Gastroesophageal sphincter (tissue), 4 donors: ENCODE data around the gene MLH3. TPM values are rescaled to one million over a fixed set of nuclear protein-coding genes. Genes with fewer than 3 reads are reported as not detected.

Experiments used
- ATAC-seq: fragments of 150-250 bp; one replicate; pipeline ENCODE4 v1.9.1; 2016; ENCODE audit warnings: mild to moderate bottlenecking, moderate library complexity
- H3K27ac ChIP-seq, 4 donors: fragments of 200-600 bp; sonication (generic) in 3 of 4; 1 replicate in 3 of 4; 2 replicates in 1 of 4; pipeline ENCODE4 v1.5.1; 2016 to 2019
- H3K27me3 ChIP-seq: fragments of 200-600 bp; sonication (generic); one replicate; pipeline ENCODE4 v1.5.1; 2019
- H3K36me3 ChIP-seq, 2 donors: fragments of 200-600 bp; sonication (generic); one replicate each; pipeline ENCODE4 v1.5.1; 2019; ENCODE audit warnings: control low read depth in 1 of 2
- H3K4me1 ChIP-seq, 3 donors: fragments of 200-600 bp; sonication (generic); 1 replicate in 2 of 3; 2 replicates in 1 of 3; pipeline ENCODE4 v1.5.1; 2016 to 2019; ENCODE audit warnings: control low read depth in 2 of 3
- H3K4me3 ChIP-seq, 2 donors: fragments of 200-600 bp; sonication (generic); one replicate each; pipeline ENCODE4 v1.5.1; 2019; ENCODE audit warnings: mild to moderate bottlenecking in 1 of 2, moderate library complexity in 1 of 2
- H3K9me3 ChIP-seq, 3 donors: fragments of 200-600 bp; sonication (generic); one replicate each; pipeline ENCODE4 v1.5.1; 2017 to 2019; ENCODE audit warnings: control low read depth in 2 of 3
- CTCF ChIP-seq, 4 experiments: fragments of 200-600 bp in 2 of 4; fragments of 450-650 bp in 2 of 4; sonication (generic) in 1 of 4; IDR thresholded peaks; one replicate each; pipeline ENCODE4 v1.5.1; 2017 to 2019; ENCODE audit warnings: antibody characterized with exemption in 4 of 4, mild to moderate bottlenecking in 2 of 4, moderate library complexity in 2 of 4
- EP300 ChIP-seq: sonication (generic); formaldehyde crosslinking; IDR thresholded peaks from one replicate; pipeline ENCODE4 v1.6.1; 2017; ENCODE audit warnings: antibody characterized with exemption, mild to moderate bottlenecking
- POLR2A ChIP-seq, 2 donors: fragments of 450-650 bp; IDR thresholded peaks; one replicate each; pipeline ENCODE4 v1.6.1; 2017; ENCODE audit warnings: antibody characterized with exemption in 2 of 2, mild to moderate bottlenecking in 2 of 2, moderate library complexity in 1 of 2
- POLR2AphosphoS5 ChIP-seq: sonication (generic); formaldehyde crosslinking; IDR thresholded peaks from one replicate; pipeline ENCODE4 v1.6.1; 2017; ENCODE audit warnings: antibody characterized with exemption
- WGBS, 2 donors: methylation state at CpG; one replicate each; pipeline ENCODE4 v1.1.5; 2018; ENCODE audit warnings: low coverage in 1 of 2; 5-methylcytosine and 5-hydroxymethylcytosine counted together
- total RNA-seq, 4 donors: library from RNA; depleted of rRNA; stranded (reverse); fragments of >200 nt; gene quantifications; one replicate each; pipeline ENCODE4 v1.1.0, GENCODE V29; 2016

Gene MLH3
- total RNA-seq, 4 donors from 2014 or later: 29.0 to 76.1 (median 32.2) TPM

GRCh38 chr14:74985806-74986205 lies 65.5 kb downstream of the MLH3 start:
- ATAC-seq: no peak
- H3K4me3 ChIP-seq: no peak overlapping the region
- H3K4me1 ChIP-seq: peaks cover 0 to 10% (median 4%) of the 10 kb centered on the region in 3 donors
- H3K9me3 ChIP-seq: no peaks in the 10 kb centered on the region
- WGBS, 2 donors: 85 to 88% methylated on average over 2 of the region's 6 CpGs
- TF ChIP-seq EP300 (no peak), POLR2AphosphoS5 (no peak), POLR2A (IDR thresholded peaks at IDR 0.05) (no peak), CTCF (IDR thresholded peaks at IDR 0.05) (no peak)
- H3K27me3 ChIP-seq: no peaks in the 10 kb centered on the region
- H3K36me3 ChIP-seq: no peaks in the 10 kb centered on the region
- no peak overlapping the region for H3K27ac ChIP-seq

GRCh38 chr14:74985028-74985310 lies 66.3 kb downstream of the MLH3 start:
- no peak for ATAC-seq
- TF ChIP-seq POLR2AphosphoS5 (no peak), POLR2A (IDR thresholded peaks at IDR 0.05) (no peak), CTCF (IDR thresholded peaks at IDR 0.05) (no peak), EP300 (no peak)
- no peak overlapping the region for H3K4me3 ChIP-seq
- H3K27me3 ChIP-seq: no peaks in the 10 kb centered on the region
- H3K27ac ChIP-seq: peak overlapping the region in 1 of 4 donors; percentile 0
- H3K4me1 ChIP-seq: peaks cover 0 to 17% (median 6%) of the 10 kb centered on the region in 3 donors
- WGBS, 2 donors: 42% methylated on average over 4 of the region's 10 CpGs; no CpG with 5 or more reads in 1 of the 2 donors
- H3K36me3 ChIP-seq: no peaks in the 10 kb centered on the region
- H3K9me3 ChIP-seq: no peaks in the 10 kb centered on the region

GRCh38 chr14:74984236-74985027 lies 66.8 kb downstream of the MLH3 start:
- Histone ChIP-seq H3K4me3 (no peak overlapping the region), H3K36me3 (no peaks in the 10 kb centered on the region), H3K4me1 (peaks cover 0 to 22% (median 6%) of the 10 kb centered on the region in 3 donors), H3K27me3 (no peaks in the 10 kb centered on the region), H3K27ac (peak overlapping the region in 1 of 4 donors; percentile 0), H3K9me3 (no peaks in the 10 kb centered on the region)
- 56% methylated on average over 6 of the region's 16 CpGs; no CpG with 5 or more reads in 1 of the 2 donors for WGBS, 2 donors
- TF ChIP-seq POLR2AphosphoS5 (no peak), CTCF (IDR thresholded peaks at IDR 0.05) (no peak), EP300 (no peak), POLR2A (IDR thresholded peaks at IDR 0.05) (no peak)
- ATAC-seq: no peak

- H3K27me3 ChIP-seq: no peaks in the 10 kb centered on the region
- no peak for ATAC-seq
- 82 to 100% methylated on average over 1 of the region's 1 CpG for WGBS, 2 donors
- H3K9me3 ChIP-seq: no peaks in the 10 kb centered on the region
- TF ChIP-seq POLR2AphosphoS5 (no peak), CTCF (IDR thresholded peaks at IDR 0.05) (no peak), EP300 (no peak), POLR2A (IDR thresholded peaks at IDR 0.05) (no peak)
- H3K27ac ChIP-seq: no peak overlapping the region
- peaks cover 0 to 31% (median 6%) of the 10 kb centered on the region in 3 donors for H3K4me1 ChIP-seq
- H3K4me3 ChIP-seq: no peak overlapping the region
- H3K36me3 ChIP-seq: no peaks in the 10 kb centered on the region
Measured at GRCh38 chr14:74983343-74983742, 67.9 kb downstream of the MLH3 start.

- H3K9me3 ChIP-seq: no peaks in the 10 kb centered on the region
- no peaks in the 10 kb centered on the region for H3K27me3 ChIP-seq
- H3K4me3 ChIP-seq: no peak overlapping the region
- H3K36me3 ChIP-seq: no peaks in the 10 kb centered on the region
- H3K27ac ChIP-seq: no peak overlapping the region
- 81 to 90% methylated on average over 3 to 4 of the region's 4 CpGs for WGBS, 2 donors
- TF ChIP-seq POLR2A (IDR thresholded peaks at IDR 0.05) (no peak), POLR2AphosphoS5 (no peak)
- peaks cover 0 to 38% (median 6%) of the 10 kb centered on the region in 3 donors for H3K4me1 ChIP-seq
- no peak for ATAC-seq
Measured at GRCh38 chr14:74982661-74983060, 68.6 kb downstream of the MLH3 start.
